Activated naive CD4-positive, alpha-beta T cell treated with anti-CD3 and anti-CD28 coated beads, Interleukin-2, amount 50 U/mL, for 72 hours (primary cell): ENCODE results near the gene FOSB. TPM values are rescaled to one million over a fixed set of nuclear protein-coding genes. Genes with fewer than 3 reads are reported as not detected.

Experiments
- ATAC-seq, 2 donors: fragments of 150-1000 bp; cut with Tn5 transposase; 2 replicates each; pipeline ENCODE4 v1.10.0; 2021; ENCODE audit warnings: mild to moderate bottlenecking in 2 of 2, moderate library complexity in 2 of 2
- DNase-seq, 2 donors: peaks; one replicate each; pipeline ENCODE4 v3.0.0; 2021 to 2022; ENCODE audit warnings: low spot score in 2 of 2
- H3K27ac Mint-ChIP-seq, 2 donors: one replicate each; pipeline ENCODE4 v1.8.0; 2022; ENCODE audit warnings: mild to moderate bottlenecking in 2 of 2, mixed read lengths in 2 of 2
- H3K36me3 Mint-ChIP-seq, 2 donors: one replicate each; pipeline ENCODE4 v1.8.0; 2022; ENCODE audit warnings: mixed read lengths in 2 of 2
- H3K9me3 Mint-ChIP-seq, 2 donors: one replicate each; pipeline ENCODE4 v1.8.0; 2022; ENCODE audit warnings: mixed read lengths in 2 of 2
- total RNA-seq, 2 donors: library from RNA; stranded (reverse); gene quantifications; one replicate each; pipeline ENCODE4 v1.2.3, GENCODE V29; 2022

FOSB gene
- total RNA-seq, 2 donors from 2014 or later = 19.9 to 37.6 TPM

GRCh38 chr19:45471931-45472562, 4.3 kb downstream of the FOSB start:
- H3K9me3 Mint-ChIP-seq = no peaks in the 10 kb centered on the region
- ATAC-seq (no peak), DNase-seq (no peak)
- H3K36me3 Mint-ChIP-seq = peaks cover 0 to 9% of the 10 kb centered on the region in 2 donors
- peak overlapping the region; percentile 90 to 96 for H3K27ac Mint-ChIP-seq

- Mint-ChIP-seq H3K9me3 (no peaks in the 10 kb centered on the region), H3K27ac (peak overlapping the region; percentile 90 to 96), H3K36me3 (peaks cover 0 to 9% of the 10 kb centered on the region in 2 donors)
- DNase-seq (no peak), ATAC-seq (no peak)
These were observed 5.0 kb downstream of the FOSB start for GRCh38 chr19:45472563-45473366.

- Mint-ChIP-seq H3K36me3 (peaks cover 0 to 9% of the 10 kb centered on the region in 2 donors), H3K9me3 (no peaks in the 10 kb centered on the region), H3K27ac (peak overlapping the region; percentile 96)
- ATAC-seq (no peak), DNase-seq (no peak)
These were observed 5.5 kb downstream of the FOSB start for GRCh38 chr19:45473367-45473681.

GRCh38 chr19:45473682-45474605, 6.1 kb downstream of the FOSB start:
- no peaks in the 10 kb centered on the region for H3K9me3 Mint-ChIP-seq
- no peak for ATAC-seq
- no peak for DNase-seq
- peaks cover 0 to 9% of the 10 kb centered on the region in 2 donors for H3K36me3 Mint-ChIP-seq
- peak overlapping the region; percentile 96 for H3K27ac Mint-ChIP-seq

- DNase-seq (no peak), ATAC-seq (no peak)
- H3K9me3 Mint-ChIP-seq = no peaks in the 10 kb centered on the region
- H3K27ac Mint-ChIP-seq = peak overlapping the region; percentile 96
- H3K36me3 Mint-ChIP-seq = peaks cover 0 to 9% of the 10 kb centered on the region in 2 donors
These were observed 7.1 kb downstream of the FOSB start for GRCh38 chr19:45474606-45475521.

GRCh38 chr19:45475537-45476291, 7.9 kb downstream of the FOSB start:
- DNase-seq (no peak), ATAC-seq (no peak)
- H3K27ac Mint-ChIP-seq = peak overlapping the region in 1 of 2 donors; percentile 96
- peaks cover 0 to 9% of the 10 kb centered on the region in 2 donors for H3K36me3 Mint-ChIP-seq
- no peaks in the 10 kb centered on the region for H3K9me3 Mint-ChIP-seq

GRCh38 chr19:45476304-45476703, 8.5 kb downstream of the FOSB start:
- Mint-ChIP-seq H3K36me3 (peaks cover 0 to 9% of the 10 kb centered on the region in 2 donors), H3K9me3 (no peaks in the 10 kb centered on the region), H3K27ac (peak overlapping the region in 1 of 2 donors; percentile 96)
- DNase-seq (no peak), ATAC-seq (no peak)

GRCh38 chr19:45477186-45477585, 9.4 kb downstream of the FOSB start:
- Mint-ChIP-seq H3K9me3 (no peaks in the 10 kb centered on the region), H3K27ac (peak overlapping the region in 1 of 2 donors; percentile 88), H3K36me3 (peaks cover 0 to 9% of the 10 kb centered on the region in 2 donors)
- ATAC-seq (no peak), DNase-seq (no peak)

GRCh38 chr19:45477713-45478453, 10.1 kb downstream of the FOSB start:
- ATAC-seq (peak; percentile 32 to 56), DNase-seq (no peak)
- Mint-ChIP-seq H3K27ac (peak overlapping the region; percentile 8 to 74), H3K36me3 (peaks cover 0 to 2% of the 10 kb centered on the region in 2 donors), H3K9me3 (no peaks in the 10 kb centered on the region)

GRCh38 chr19:45478454-45479238, 10.8 kb downstream of the FOSB start:
- Mint-ChIP-seq H3K27ac (peak overlapping the region; percentile 8 to 74), H3K36me3 (no peaks in the 10 kb centered on the region), H3K9me3 (no peaks in the 10 kb centered on the region)
- DNase-seq = peak; percentile 92 to 94
- peak; percentile 76 to 82 for ATAC-seq

- no peak overlapping the region for H3K27ac Mint-ChIP-seq
- ATAC-seq (no peak), DNase-seq (no peak)
- H3K36me3 Mint-ChIP-seq = no peaks in the 10 kb centered on the region
- H3K9me3 Mint-ChIP-seq = no peaks in the 10 kb centered on the region
These were observed 15.2 kb downstream of the FOSB start for GRCh38 chr19:45483033-45483432.

GRCh38 chr19:45484273-45484945, 16.6 kb downstream of the FOSB start:
- DNase-seq = no peak
- no peak for ATAC-seq
- Mint-ChIP-seq H3K27ac (no peak overlapping the region), H3K36me3 (no peaks in the 10 kb centered on the region), H3K9me3 (no peaks in the 10 kb centered on the region)

- peak; percentile 97 to 99 for DNase-seq
- Mint-ChIP-seq H3K36me3 (no peaks in the 10 kb centered on the region), H3K27ac (peak overlapping the region; percentile 69 to 87), H3K9me3 (no peaks in the 10 kb centered on the region)
- ATAC-seq = peak; percentile 97 to 98
These were observed 17.7 kb downstream of the FOSB start for GRCh38 chr19:45485305-45486077.
